Prostate gland (tissue), 2 donors: ENCODE measurements around the gene ZNF423. TPM values are rescaled to one million over a fixed set of nuclear protein-coding genes. Genes with fewer than 3 reads are reported as not detected.

Experiments used
- DNase-seq: peaks from one replicate; pipeline ENCODE4 v3.0.0-alpha.2; 2019; ENCODE audit warnings: low spot score
- H3K27ac ChIP-seq, 2 donors: fragments of 200-600 bp; sonication (generic); 2 replicates each; pipeline ENCODE4 v1.5.1; 2017 to 2019
- H3K27me3 ChIP-seq: fragments of 200-600 bp; sonication (generic); replicated peaks from 2 replicates; pipeline ENCODE4 v1.5.1; 2019; ENCODE audit not compliant: insufficient read depth
- H3K36me3 ChIP-seq, 2 donors: fragments of 200-600 bp; sonication (generic); 1 replicate in 1 of 2; 2 replicates in 1 of 2; pipeline versions ENCODE4 v1.5.1 to v1.8.1; 2017 to 2019
- H3K4me1 ChIP-seq: fragments of 200-600 bp; sonication (generic); replicated peaks from 2 replicates; pipeline ENCODE4 v1.5.1; 2019
- H3K4me3 ChIP-seq, 2 donors: fragments of 200-600 bp; sonication (generic); 2 replicates each; pipeline ENCODE4 v1.5.1; 2017 to 2019
- H3K9me3 ChIP-seq: fragments of 200-600 bp; sonication (generic); 2 replicates; pipeline ENCODE4 v1.5.1; 2017
- CTCF ChIP-seq, 4 experiments: fragments of 200-600 bp in 2 of 4; fragments of 450-650 bp in 2 of 4; sonication (generic) in 2 of 4; IDR thresholded peaks; 1 replicate in 3 of 4; 2 replicates in 1 of 4; pipeline ENCODE4 v1.5.1; 2016 to 2019; ENCODE audit warnings: antibody characterized with exemption in 4 of 4, mild to moderate bottlenecking in 2 of 4, moderate library complexity in 2 of 4
- POLR2A ChIP-seq: fragments of 450-650 bp; IDR thresholded peaks from one replicate; pipeline ENCODE4 v1.6.1; 2016; ENCODE audit warnings: antibody characterized with exemption, mild to moderate bottlenecking
- POLR2AphosphoS5 ChIP-seq: sonication (generic); formaldehyde crosslinking; IDR thresholded peaks from one replicate; pipeline ENCODE4 v1.6.1; 2017; ENCODE audit warnings: antibody characterized with exemption
- WGBS: methylation state at CpG from one replicate; pipeline ENCODE4 v1.1.5; 2018; 5-methylcytosine and 5-hydroxymethylcytosine counted together
- intact Hi-C: fragments of 100-400 bp; cut with DNase I; formaldehyde crosslinking; loops from one replicate; pipeline ENCODE4 v1.14.2; 2022
- total RNA-seq, 2 donors: library from RNA; depleted of rRNA; stranded (reverse); fragments of >200 nt; gene quantifications; one replicate each; pipeline ENCODE4 v1.1.0, GENCODE V29; 2016

Gene ZNF423
- total RNA-seq, 2 donors from 2014 or later: 6.1 to 22.7 TPM

DNA sequence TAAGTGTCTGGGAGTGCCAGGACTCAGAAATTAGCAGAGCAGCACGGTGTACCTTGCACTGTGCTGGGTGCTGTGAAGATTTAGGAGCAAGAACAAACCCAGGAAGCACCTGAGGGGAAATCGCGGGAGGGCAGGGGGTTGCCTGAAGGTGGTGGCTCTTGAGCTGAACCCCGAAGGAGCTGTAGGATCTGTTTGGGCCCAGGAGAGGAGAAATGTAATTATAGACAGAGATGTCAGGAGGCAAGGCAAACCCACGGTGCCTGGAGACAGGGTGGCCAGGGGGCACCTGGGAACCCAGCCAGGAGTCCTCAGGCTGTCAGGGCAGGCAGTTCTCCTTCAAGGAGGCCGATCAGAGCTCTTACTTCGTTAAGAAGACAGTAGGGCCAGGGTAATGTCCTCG is 373.2 kb downstream of the ZNF423 start:
- Histone ChIP-seq H3K4me3 (no peak overlapping the region), H3K4me1 (no peaks in the 10 kb centered on the region), H3K9me3 (no peaks in the 10 kb centered on the region), H3K36me3 (no peaks in the 10 kb centered on the region), H3K27ac (no peak overlapping the region), H3K27me3 (no peaks in the 10 kb centered on the region)
- WGBS: 63% methylated on average over 8 of the region's 8 CpGs
- intact Hi-C loops: no loop called here
- no peak for DNase-seq
- TF ChIP-seq POLR2AphosphoS5 (no peak), CTCF (IDR thresholded peaks at IDR 0.05) (no peak), POLR2A (no peak)

GRCh38 chr16:49478616-49479015 is 377.3 kb downstream of the ZNF423 start:
- H3K9me3 ChIP-seq: no peaks in the 10 kb centered on the region
- TF ChIP-seq CTCF (IDR thresholded peaks at IDR 0.05) (no peak), POLR2A (no peak), POLR2AphosphoS5 (no peak)
- no peak overlapping the region for H3K4me3 ChIP-seq
- DNase-seq: no peak
- no peaks in the 10 kb centered on the region for H3K4me1 ChIP-seq
- intact Hi-C loops: no loop called here
- H3K36me3 ChIP-seq: no peaks in the 10 kb centered on the region
- no peak overlapping the region for H3K27ac ChIP-seq
- H3K27me3 ChIP-seq: no peaks in the 10 kb centered on the region

DNA sequence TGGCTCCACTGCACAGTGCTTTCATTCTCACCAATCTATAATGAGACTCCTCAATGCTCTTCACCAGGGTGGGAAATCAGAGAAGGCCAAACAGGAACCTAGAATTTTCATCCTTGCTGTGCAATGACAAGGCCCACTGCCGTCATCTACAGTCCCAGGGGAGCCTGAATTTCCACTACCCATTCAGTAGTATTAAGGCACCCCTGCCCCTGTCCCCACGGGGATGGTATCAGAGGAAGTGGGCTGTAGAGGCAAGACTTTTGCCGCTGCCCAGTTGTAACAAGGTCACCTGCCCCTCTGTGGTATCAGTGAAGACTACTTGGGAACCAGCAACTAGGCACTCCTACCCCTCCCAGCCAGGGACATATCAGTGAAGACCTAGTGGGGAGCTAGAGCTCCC is 377.8 kb downstream of the ZNF423 start:
- Histone ChIP-seq H3K4me3 (no peak overlapping the region), H3K4me1 (no peaks in the 10 kb centered on the region), H3K27ac (no peak overlapping the region), H3K9me3 (no peaks in the 10 kb centered on the region), H3K27me3 (no peaks in the 10 kb centered on the region), H3K36me3 (no peaks in the 10 kb centered on the region)
- intact Hi-C loops: no loop called here
- no peak for DNase-seq
- TF ChIP-seq POLR2AphosphoS5 (no peak), CTCF (IDR thresholded peaks at IDR 0.05) (no peak), POLR2A (no peak)
- WGBS: 88% methylated on average over 3 of the region's 3 CpGs

DNA sequence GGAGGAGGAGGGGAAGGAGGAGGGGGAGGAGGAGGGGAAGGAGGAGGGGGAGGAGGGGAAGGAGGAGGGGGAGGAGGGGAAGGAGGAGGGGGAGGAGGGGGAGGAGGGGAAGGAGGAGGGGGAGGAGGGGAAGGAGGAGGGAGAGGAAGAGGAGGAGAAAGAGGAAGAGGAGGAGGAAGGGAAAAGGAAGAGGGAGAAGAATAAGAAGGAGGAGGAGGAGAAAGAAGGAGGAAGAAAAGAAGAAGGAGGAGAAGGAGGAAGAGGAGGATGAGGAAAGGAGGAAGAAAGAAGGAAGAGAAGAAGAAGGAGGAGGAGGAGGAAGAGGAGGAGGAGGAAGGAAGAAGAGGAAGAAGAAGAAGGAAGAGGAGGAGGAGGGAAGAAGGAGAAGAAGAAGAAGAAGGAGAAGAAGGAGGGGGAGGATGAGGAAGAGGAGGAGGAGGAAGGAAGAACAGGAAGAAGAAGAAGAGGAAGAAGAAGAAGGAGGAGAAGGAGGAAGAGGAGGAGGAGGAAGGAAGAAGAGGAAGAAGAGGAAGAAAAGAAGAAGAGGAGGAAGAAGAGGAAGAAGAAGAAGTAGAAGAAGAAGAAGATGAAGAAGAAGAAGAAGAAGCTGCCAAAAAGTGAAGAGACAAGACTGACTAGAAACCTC is 378.5 kb downstream of the ZNF423 start:
- Histone ChIP-seq H3K27ac (no peak overlapping the region), H3K36me3 (no peaks in the 10 kb centered on the region), H3K4me1 (no peaks in the 10 kb centered on the region), H3K27me3 (no peaks in the 10 kb centered on the region), H3K9me3 (no peaks in the 10 kb centered on the region), H3K4me3 (no peak overlapping the region)
- intact Hi-C loops: no loop called here
- no peak for TF ChIP-seq POLR2A
- TF ChIP-seq POLR2AphosphoS5: no peak
- TF ChIP-seq CTCF (IDR thresholded peaks at IDR 0.05): no peak
- no peak for DNase-seq

DNA sequence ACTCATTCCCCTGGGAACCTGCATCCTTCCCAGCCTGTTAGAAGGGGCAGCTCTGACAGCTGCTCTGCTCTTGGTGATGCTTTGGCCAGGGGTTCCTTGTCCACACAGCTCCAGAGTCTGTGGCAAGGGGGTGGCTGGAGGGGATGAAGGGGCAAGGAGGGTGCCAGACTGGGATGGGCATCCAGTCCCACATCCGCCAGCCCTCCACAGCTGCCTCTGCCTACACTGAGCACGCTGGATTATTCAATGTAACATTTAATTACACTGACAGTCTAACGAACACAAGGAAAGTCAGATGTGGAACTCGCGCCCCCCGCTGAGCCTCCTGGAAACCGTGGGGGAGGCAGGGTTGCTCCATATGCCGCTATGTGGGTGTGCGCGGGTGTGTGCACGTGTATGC is 381.2 kb downstream of the ZNF423 start:
- intact Hi-C loops: no loop called here
- H3K27ac ChIP-seq: no peak overlapping the region
- TF ChIP-seq POLR2A (no peak), CTCF (IDR thresholded peaks at IDR 0.05) (no peak), POLR2AphosphoS5 (no peak)
- WGBS: 85% methylated on average over 11 of the region's 11 CpGs
- no peaks in the 10 kb centered on the region for H3K27me3 ChIP-seq
- DNase-seq: no peak
- H3K4me3 ChIP-seq: no peak overlapping the region
- no peaks in the 10 kb centered on the region for H3K9me3 ChIP-seq
- H3K4me1 ChIP-seq: no peaks in the 10 kb centered on the region
- no peaks in the 10 kb centered on the region for H3K36me3 ChIP-seq
